GM03348 (cell line): ENCODE data around the gene WNT3.
"Not testable (repeated sequence)": the region's sequence is repeated elsewhere in the genome, so short reads cannot be mapped to it uniquely, and the experiment has no call there.

ENCODE experiments used
- DNase-seq: peaks from one replicate; pipeline ENCODE4 v3.0.0; 2012; ENCODE audit warnings: low spot score

Gene WNT3

GRCh38 chr17:46764709-46765401, 53.6 kb downstream of the WNT3 start:
- peak; percentile 63 for DNase-seq

GRCh38 chr17:46764000-46764708, 54.3 kb downstream of the WNT3 start:
- no peak for DNase-seq

- DNase-seq: no peak
Measured at GRCh38 chr17:46763416-46763815, 55.1 kb downstream of the WNT3 start.

GRCh38 chr17:46759141-46759540, 59.4 kb downstream of the WNT3 start:
- no peak for DNase-seq

- no peak for DNase-seq
Measured at GRCh38 chr17:46758614-46759013, 59.9 kb downstream of the WNT3 start.

DNA sequence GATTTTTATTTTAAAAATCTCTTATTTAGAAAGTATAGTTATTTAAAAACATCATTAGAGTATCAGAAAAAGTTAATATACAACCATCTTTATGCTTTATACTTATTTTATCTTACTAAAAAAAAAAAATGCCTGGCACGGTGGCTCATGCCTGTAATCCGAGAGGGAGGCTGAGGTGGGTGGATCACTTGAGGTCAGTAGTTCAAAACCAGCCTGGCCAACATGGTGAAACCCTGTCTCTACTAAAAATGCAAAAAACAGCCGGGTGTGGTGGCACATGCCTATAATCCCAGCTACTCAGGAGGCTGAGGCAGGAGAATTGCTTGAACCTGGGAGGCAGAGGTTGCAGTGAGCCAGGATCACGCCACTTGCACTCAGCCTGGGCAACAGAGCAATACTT, 60.9 kb downstream of the WNT3 start:
- not testable (repeated sequence) for DNase-seq

GRCh38 chr17:46756861-46757260, 61.6 kb downstream of the WNT3 start:
- no peak for DNase-seq

- DNase-seq: no peak
Measured at GRCh38 chr17:46756081-46756735, 62.3 kb downstream of the WNT3 start.

DNA sequence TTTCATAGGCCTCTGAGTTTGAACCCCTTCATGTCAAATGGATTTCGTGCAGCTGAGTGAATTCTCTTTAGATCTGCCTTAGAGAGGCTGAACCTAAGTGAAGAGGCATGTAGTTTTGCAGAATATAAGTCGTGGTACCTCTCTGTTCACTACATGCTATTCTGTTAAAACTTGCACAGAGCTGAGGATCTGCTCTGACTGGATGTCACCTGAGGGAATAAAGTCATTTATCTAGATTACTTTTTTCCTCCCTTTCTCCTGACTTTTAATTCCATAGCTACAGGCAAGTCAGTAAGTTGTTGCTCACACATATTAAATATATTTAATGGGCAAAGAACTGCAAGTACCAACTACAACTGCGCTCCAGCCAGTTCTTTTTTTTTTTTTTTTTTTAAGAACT, 64.7 kb downstream of the WNT3 start:
- no peak for DNase-seq

DNA sequence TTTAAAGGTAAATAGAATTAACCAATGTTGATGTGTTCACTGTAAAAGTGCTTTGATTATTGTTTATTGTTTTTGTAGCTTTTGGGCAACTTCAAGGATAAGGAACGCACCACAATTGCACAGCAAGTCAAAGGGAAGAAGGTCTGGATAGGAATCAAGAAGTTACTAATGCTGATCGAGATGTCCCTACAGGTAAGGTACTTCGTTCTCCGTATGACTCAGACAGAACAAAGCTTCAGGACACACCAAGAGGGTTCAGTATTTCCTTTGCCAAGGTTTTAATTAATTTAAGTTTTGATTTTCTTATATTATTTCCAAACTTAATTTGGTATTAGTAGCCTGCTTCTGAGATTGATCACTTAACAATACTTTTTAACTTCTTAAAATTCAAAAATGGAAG, 67.1 kb downstream of the WNT3 start:
- DNase-seq: no peak

- no peak for DNase-seq
Measured at GRCh38 chr17:46745376-46745775, 73.1 kb downstream of the WNT3 start.

GRCh38 chr17:46744441-46744840, 74.1 kb downstream of the WNT3 start:
- DNase-seq: no peak

DNA sequence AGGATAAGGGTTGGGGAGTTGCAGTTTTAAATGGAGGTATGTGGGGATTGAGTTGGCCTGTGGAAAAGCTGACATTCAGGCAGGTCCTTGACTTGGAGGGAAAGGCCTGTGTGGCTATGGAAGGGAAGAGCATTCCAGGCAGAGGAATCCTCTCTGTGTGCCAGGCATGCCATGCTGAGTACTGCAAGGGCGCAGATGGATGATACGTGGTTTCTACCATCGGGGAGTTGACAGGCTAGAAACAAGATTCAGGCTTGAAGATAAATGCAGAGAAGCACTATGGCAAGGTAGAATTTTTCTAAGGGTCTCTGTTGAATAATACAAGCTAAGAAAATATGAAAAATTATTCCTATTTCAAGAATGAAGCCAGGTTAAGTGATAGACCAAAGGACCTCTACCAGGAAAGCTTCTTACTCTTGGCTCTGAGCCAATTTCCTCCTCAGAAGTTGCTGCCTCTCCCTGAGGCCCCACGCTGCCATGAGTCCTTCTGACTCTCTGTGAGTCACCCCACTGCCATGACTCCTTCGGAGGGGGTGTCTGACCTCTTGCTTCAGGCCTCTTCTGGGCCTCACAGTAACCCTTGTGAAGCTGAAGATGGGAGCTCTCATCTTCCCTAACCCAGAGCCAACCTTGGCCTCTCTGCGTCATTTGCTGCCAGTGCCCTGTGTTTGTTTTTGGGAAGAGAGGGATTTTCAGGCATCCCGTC, 75.8 kb downstream of the WNT3 start:
- peak; percentile 78 for DNase-seq

GRCh38 chr17:46741122-46741730, 77.3 kb downstream of the WNT3 start:
- DNase-seq: no peak

- DNase-seq: no peak
Measured at GRCh38 chr17:46739982-46740381, 78.5 kb downstream of the WNT3 start.

DNA sequence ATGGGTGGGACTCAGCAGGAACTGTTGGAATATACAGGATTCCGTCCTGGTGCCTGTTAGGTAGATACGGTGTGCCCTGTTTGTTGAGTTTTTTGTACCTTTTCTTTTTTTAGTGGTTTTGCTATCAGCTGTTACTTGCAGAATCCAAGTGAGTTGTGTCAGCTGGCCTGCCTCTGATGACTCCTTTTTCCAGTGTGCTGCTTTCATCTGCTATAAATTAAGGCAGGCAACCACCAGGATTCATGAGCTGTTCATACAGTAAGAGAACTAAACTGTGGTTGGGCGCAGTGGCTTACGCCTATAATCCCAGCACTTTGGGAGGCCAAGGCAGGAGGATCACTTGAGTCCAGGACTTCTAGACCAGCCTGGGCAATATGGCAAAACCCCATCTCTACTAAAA, 79.9 kb downstream of the WNT3 start:
- no peak for DNase-seq

GRCh38 chr17:46737326-46737725, 81.2 kb downstream of the WNT3 start:
- no peak for DNase-seq

- DNase-seq: no peak
Measured at GRCh38 chr17:46736100-46736499, 82.4 kb downstream of the WNT3 start.

- DNase-seq: peak; percentile 33
Measured at GRCh38 chr17:46733837-46734475, 84.5 kb downstream of the WNT3 start.

GRCh38 chr17:46732754-46733398, 85.6 kb downstream of the WNT3 start:
- DNase-seq: no peak

DNA sequence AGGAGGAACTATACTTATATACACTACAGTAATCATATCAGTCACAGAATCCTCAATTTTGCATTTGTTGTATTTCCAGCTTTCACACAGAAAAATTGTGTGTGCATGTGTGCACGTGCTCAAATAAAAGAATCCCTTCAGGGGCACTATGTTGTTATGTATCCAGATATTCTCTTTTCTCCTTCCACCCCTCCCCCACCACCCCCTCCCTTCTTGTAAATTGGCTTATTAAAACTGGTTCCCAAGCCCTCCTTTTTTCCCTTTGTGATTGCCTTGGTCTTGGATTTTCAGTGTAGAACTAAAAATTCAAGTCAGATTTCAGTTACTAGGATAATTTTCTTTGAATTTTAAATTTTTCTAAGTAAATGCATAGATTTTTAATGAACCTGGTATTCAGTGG, 86.3 kb downstream of the WNT3 start:
- DNase-seq: no peak
